GM21526 (cell line): ENCODE measurements around the gene PRR33.

Experiments used
- ATAC-seq: cut with Tn5 transposase; IDR thresholded peaks from one replicate; pipeline ENCODE4 v1.9.1; 2021; ENCODE audit warnings: moderate library complexity; ENCODE audit not compliant: unreplicated experiment, low FRiP score

Gene PRR33

GRCh38 chr11:1928470-1928890, 36.8 kb upstream of the PRR33 start:
- ATAC-seq = no peak

- ATAC-seq = no peak
These were observed 36.3 kb upstream of the PRR33 start for GRCh38 chr11:1927848-1928469.

- ATAC-seq = no peak
These were observed 35.5 kb upstream of the PRR33 start for GRCh38 chr11:1927026-1927847.

GRCh38 chr11:1926156-1927025, 34.7 kb upstream of the PRR33 start:
- ATAC-seq = no peak

- ATAC-seq = no peak
These were observed 33.9 kb upstream of the PRR33 start for GRCh38 chr11:1925373-1926155.

- no peak for ATAC-seq
These were observed 33.1 kb upstream of the PRR33 start for GRCh38 chr11:1924646-1925372.

- no peak for ATAC-seq
These were observed 32.5 kb upstream of the PRR33 start for GRCh38 chr11:1924181-1924580.

GRCh38 chr11:1923201-1923956, 31.7 kb upstream of the PRR33 start:
- ATAC-seq = no peak

- ATAC-seq = no peak
These were observed 30.9 kb upstream of the PRR33 start for GRCh38 chr11:1922481-1923081.

GRCh38 chr11:1921574-1922141, 30.0 kb upstream of the PRR33 start:
- no peak for ATAC-seq

- ATAC-seq = no peak
These were observed 29.3 kb upstream of the PRR33 start for GRCh38 chr11:1920909-1921573.

- ATAC-seq = no peak
These were observed 28.6 kb upstream of the PRR33 start for GRCh38 chr11:1920128-1920908.

- no peak for ATAC-seq
These were observed 27.9 kb upstream of the PRR33 start, which contains the start of gene TNNT3 for GRCh38 chr11:1919391-1920127. Gene TNNT3 (plus strand): TSS chr11:1919703. CDS start chr11:1922875, 3,172 bp downstream.

- no peak for ATAC-seq
These were observed 27.0 kb upstream of the PRR33 start for GRCh38 chr11:1918436-1919315.
